ENCODE results near the gene YWHAB. TPM values are rescaled to one million over a fixed set of nuclear protein-coding genes. Genes with fewer than 3 reads are reported as not detected.

The YWHAB gene
- total and polyA plus RNA-seq, 10 of the 15 experiments (the other 5 are each of a cell fraction or from before 2014, with no cell fraction given): 63.5 to 323 (median 144) TPM

GRCh38 chr20:44891826-44892225, 6.3 kb downstream of the YWHAB start (continued):
- TF ChIP-seq SUPT20H (IDR thresholded peaks at IDR 0.05; ENCODE audit: borderline replicate concordance, control insufficient read depth, low read depth, low read length): no peak

DNA sequence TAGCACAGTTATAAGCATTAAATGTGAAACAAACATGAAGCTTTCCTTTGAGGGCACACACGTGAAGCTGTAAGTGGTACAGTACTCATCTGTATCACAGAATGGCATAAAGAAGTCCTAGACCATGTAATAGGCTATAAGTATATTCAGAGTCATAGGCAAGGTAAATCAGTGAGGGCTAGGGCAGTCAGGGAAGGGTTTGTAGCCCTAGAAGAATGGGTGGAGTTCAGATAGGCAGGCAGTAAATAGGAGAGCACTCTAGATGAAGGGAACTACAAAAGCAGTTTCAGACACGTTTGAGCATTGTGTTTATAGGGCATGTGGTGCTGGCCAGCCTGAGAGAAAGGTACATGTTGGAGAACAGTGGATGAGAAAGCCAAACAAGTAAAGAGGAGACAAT, 9.5 kb downstream of the YWHAB start:
- SMC1A ChIA-PET (ENCODE audit: uncharacterized antibody, unreplicated experiment): no interaction called here
- FAIRE-seq: no peak
- POLR2A ChIA-PET: no interaction called here
- Histone ChIP-seq H4K20me1 (ENCODE audit: control insufficient read depth, insufficient read depth) (peaks cover 14% of the 10 kb centered on the region), H3K79me2 (ENCODE audit: control insufficient read depth, insufficient read depth, low read length) (peaks cover 96% of the 10 kb centered on the region), H3K27me3 (replicated peaks in 1 of 2; ENCODE audit: control insufficient read depth in 2 of 2, insufficient read depth in 2 of 2, low read length in 1 of 2) (no peaks in the 10 kb centered on the region), H3K9me3 (replicated peaks; ENCODE audit: control insufficient read depth, insufficient read depth, low read length) (no peaks in the 10 kb centered on the region), H3K36me3 (ENCODE audit: control insufficient read depth in 2 of 2, insufficient read depth in 2 of 2, low read length in 1 of 2) (peaks cover 0 to 26% of the 10 kb centered on the region in 2 experiments; a peak in 2 of 4 replicates), H2AFZ (ENCODE audit: control insufficient read depth, low read depth, low read length) (no peak overlapping the region), H3K27ac (ENCODE audit: control insufficient read depth, insufficient read depth) (no peak overlapping the region), H3K4me3 (no peak overlapping the region), H3K9ac (ENCODE audit: control insufficient read depth, insufficient read depth, low read length) (no peak overlapping the region), H3K4me1 (ENCODE audit: control insufficient read depth, insufficient read depth, low read length) (peaks cover 13% of the 10 kb centered on the region), H3K4me2 (ENCODE audit: control insufficient read depth, insufficient read depth) (no peak overlapping the region)
- 77% methylated on average over 2 of the region's 2 CpGs for WGBS (ENCODE audit: insufficient coverage, insufficient replicate concordance, low lambda C conversion rate, missing lambda C conversion rate)
- in situ Hi-C loops (cut with MboI) (no loop called here), intact Hi-C loops (cut with micrococcal nuclease; ENCODE audit: unreplicated experiment) (no loop called here)
- peak; percentile 36 for ATAC-seq
- DNase-seq (ENCODE audit: low read depth, low spot score): no peak
- RAD21 ChIA-PET (ENCODE audit: unreplicated experiment): interaction anchor here (1.2 to 1.5 kb wide), 2 partner anchors 15 to 111 kb away, joined by 3 to 4 read pairs; no protein-coding TSS in a partner anchor
- BruUV-seq (replicated peaks): no TSS peak
- CTCF ChIA-PET: interaction anchor here (1.5 kb wide), 1 partner anchor 8 kb away, joined by 4 read pairs; no protein-coding TSS in a partner anchor
- TF ChIP-seq ZNF207 (IDR thresholded peaks at IDR 0.05; ENCODE audit: borderline replicate concordance) (no peak), CHD4 (IDR thresholded peaks at IDR 0.05) (no peak), NRF1 (conservative IDR thresholded peaks at IDR 0.05; ENCODE audit: low read depth, low read length) (no peak), BCL11A (IDR thresholded peaks at IDR 0.05; ENCODE audit: low read depth, low read length) (no peak), CBFB (IDR thresholded peaks at IDR 0.05; ENCODE audit: low read depth) (no peak), TCF12 (IDR thresholded peaks at IDR 0.05; ENCODE audit: low read depth, low read length) (no peak), SP1 (IDR thresholded peaks at IDR 0.05; ENCODE audit: low read depth, low read length) (no peak), RAD21 (IDR thresholded peaks at IDR 0.05; ENCODE audit: insufficient read depth, low read depth, low read length) (no peak), MXI1 (IDR thresholded peaks at IDR 0.05; ENCODE audit: low read depth, low read length) (no peak)
- TF ChIP-seq, protein P1, sequence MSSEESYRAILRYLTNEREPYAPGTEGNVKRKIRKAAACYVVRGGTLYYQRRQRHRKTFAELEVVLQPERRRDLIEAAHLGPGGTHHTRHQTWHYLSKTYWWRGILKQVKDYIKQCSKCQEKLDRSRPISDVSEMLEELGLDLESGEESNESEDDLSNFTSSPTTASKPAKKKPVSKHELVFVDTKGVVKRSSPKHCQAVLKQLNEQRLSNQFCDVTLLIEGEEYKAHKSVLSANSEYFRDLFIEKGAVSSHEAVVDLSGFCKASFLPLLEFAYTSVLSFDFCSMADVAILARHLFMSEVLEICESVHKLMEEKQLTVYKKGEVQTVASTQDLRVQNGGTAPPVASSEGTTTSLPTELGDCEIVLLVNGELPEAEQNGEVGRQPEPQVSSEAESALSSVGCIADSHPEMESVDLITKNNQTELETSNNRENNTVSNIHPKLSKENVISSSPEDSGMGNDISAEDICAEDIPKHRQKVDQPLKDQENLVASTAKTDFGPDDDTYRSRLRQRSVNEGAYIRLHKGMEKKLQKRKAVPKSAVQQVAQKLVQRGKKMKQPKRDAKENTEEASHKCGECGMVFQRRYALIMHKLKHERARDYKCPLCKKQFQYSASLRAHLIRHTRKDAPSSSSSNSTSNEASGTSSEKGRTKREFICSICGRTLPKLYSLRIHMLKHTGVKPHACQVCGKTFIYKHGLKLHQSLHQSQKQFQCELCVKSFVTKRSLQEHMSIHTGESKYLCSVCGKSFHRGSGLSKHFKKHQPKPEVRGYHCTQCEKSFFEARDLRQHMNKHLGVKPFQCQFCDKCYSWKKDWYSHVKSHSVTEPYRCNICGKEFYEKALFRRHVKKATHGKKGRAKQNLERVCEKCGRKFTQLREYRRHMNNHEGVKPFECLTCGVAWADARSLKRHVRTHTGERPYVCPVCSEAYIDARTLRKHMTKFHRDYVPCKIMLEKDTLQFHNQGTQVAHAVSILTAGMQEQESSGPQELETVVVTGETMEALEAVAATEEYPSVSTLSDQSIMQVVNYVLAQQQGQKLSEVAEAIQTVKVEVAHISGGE (CRISPR knock-in tag; IDR thresholded peaks at IDR 0.05): no peak
- TF ChIP-seq, protein P2, sequence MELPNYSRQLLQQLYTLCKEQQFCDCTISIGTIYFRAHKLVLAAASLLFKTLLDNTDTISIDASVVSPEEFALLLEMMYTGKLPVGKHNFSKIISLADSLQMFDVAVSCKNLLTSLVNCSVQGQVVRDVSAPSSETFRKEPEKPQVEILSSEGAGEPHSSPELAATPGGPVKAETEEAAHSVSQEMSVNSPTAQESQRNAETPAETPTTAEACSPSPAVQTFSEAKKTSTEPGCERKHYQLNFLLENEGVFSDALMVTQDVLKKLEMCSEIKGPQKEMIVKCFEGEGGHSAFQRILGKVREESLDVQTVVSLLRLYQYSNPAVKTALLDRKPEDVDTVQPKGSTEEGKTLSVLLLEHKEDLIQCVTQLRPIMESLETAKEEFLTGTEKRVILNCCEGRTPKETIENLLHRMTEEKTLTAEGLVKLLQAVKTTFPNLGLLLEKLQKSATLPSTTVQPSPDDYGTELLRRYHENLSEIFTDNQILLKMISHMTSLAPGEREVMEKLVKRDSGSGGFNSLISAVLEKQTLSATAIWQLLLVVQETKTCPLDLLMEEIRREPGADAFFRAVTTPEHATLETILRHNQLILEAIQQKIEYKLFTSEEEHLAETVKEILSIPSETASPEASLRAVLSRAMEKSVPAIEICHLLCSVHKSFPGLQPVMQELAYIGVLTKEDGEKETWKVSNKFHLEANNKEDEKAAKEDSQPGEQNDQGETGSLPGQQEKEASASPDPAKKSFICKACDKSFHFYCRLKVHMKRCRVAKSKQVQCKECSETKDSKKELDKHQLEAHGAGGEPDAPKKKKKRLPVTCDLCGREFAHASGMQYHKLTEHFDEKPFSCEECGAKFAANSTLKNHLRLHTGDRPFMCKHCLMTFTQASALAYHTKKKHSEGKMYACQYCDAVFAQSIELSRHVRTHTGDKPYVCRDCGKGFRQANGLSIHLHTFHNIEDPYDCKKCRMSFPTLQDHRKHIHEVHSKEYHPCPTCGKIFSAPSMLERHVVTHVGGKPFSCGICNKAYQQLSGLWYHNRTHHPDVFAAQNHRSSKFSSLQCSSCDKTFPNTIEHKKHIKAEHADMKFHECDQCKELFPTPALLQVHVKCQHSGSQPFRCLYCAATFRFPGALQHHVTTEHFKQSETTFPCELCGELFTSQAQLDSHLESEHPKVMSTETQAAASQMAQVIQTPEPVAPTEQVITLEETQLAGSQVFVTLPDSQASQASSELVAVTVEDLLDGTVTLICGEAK (IDR thresholded peaks at IDR 0.05; ENCODE audit: borderline replicate concordance): no peak
- TF ChIP-seq, protein P3, sequence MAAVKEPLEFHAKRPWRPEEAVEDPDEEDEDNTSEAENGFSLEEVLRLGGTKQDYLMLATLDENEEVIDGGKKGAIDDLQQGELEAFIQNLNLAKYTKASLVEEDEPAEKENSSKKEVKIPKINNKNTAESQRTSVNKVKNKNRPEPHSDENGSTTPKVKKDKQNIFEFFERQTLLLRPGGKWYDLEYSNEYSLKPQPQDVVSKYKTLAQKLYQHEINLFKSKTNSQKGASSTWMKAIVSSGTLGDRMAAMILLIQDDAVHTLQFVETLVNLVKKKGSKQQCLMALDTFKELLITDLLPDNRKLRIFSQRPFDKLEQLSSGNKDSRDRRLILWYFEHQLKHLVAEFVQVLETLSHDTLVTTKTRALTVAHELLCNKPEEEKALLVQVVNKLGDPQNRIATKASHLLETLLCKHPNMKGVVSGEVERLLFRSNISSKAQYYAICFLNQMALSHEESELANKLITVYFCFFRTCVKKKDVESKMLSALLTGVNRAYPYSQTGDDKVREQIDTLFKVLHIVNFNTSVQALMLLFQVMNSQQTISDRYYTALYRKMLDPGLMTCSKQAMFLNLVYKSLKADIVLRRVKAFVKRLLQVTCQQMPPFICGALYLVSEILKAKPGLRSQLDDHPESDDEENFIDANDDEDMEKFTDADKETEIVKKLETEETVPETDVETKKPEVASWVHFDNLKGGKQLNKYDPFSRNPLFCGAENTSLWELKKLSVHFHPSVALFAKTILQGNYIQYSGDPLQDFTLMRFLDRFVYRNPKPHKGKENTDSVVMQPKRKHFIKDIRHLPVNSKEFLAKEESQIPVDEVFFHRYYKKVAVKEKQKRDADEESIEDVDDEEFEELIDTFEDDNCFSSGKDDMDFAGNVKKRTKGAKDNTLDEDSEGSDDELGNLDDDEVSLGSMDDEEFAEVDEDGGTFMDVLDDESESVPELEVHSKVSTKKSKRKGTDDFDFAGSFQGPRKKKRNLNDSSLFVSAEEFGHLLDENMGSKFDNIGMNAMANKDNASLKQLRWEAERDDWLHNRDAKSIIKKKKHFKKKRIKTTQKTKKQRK (IDR thresholded peaks at IDR 0.05; ENCODE audit: low read depth, low read length): no peak
